K562 (cell line): ENCODE measurements around the gene CTNNBL1. TPM values are rescaled to one million over a fixed set of nuclear protein-coding genes. Genes with fewer than 3 reads are reported as not detected.

Source experiments
- ATAC-seq: fragments of 200-7000 bp; cut with Tn5 transposase; 3 replicates; pipeline ENCODE4 v1.9.1; 2020; ENCODE audit warnings: moderate library complexity
- BruUV-seq: library from RNA; stranded (reverse); fragments of 400-500 nt; replicated peaks from 2 replicates; lab custom pipeline; 2021; lab: Mats Ljungman, UMichigan
- CTCF ChIA-PET: fragments of 300-600 bp; formaldehyde crosslinking; extraction: SDS; loops from one replicate; lab custom pipeline; 2021; ENCODE audit warnings: low intra/inter-chr PET ratio; lab: Yijun Ruan, JAX
- POLR2A ChIA-PET: fragments of 300-600, 350-650 bp; sonication (Branson Sonifier 250); formaldehyde crosslinking; extraction: SDS; loops from one replicate; lab custom pipeline; 2021; ENCODE audit warnings: antibody characterized with exemption, inconsistent platforms; lab: Yijun Ruan, JAX
- DNase-seq, 4 experiments: peaks; one replicate each; pipeline versions ENCODE4 v3.0.0 to v3.0.0-alpha.2; 2011 to 2018; ENCODE audit warnings: low spot score in 3 of 4, mixed read lengths in 3 of 4; ENCODE audit errors: extremely low read depth in 1 of 4
- FAIRE-seq: peaks from 2 replicates; lab custom pipeline; 2011; peaks lifted over from hg19 to GRCh38; lab: Jason Lieb, UNC
- H2AFZ ChIP-seq: 2 replicates; pipeline ENCODE4 v1.6.0; 2011; ENCODE audit warnings: low read depth, low read length, control low read depth, inconsistent platforms
- H3K27ac ChIP-seq: fragments of 200-600 bp; 3 replicates; pipeline ENCODE4 v1.8.0; 2011; ENCODE audit warnings: low read depth, mild to moderate bottlenecking, control low read depth, inconsistent platforms, low read length, moderate library complexity, mixed read lengths; ENCODE audit errors: extremely low read depth
- H3K27me3 ChIP-seq, 2 experiments: fragments of 300-600 bp in 1 of 2; 2 replicates in 1 of 2; 3 replicates in 1 of 2; pipeline versions ENCODE4 v1.6.0 to v1.8.0; 2011; ENCODE audit warnings: inconsistent platforms in 2 of 2, low read length in 2 of 2, mild to moderate bottlenecking in 1 of 2, mixed read lengths in 1 of 2, moderate library complexity in 1 of 2; ENCODE audit not compliant: control insufficient read depth in 2 of 2, insufficient read depth in 2 of 2
- H3K36me3 ChIP-seq: fragments of 300-600 bp; 3 replicates; pipeline ENCODE4 v1.8.0; 2011; ENCODE audit warnings: mild to moderate bottlenecking, low read length, inconsistent platforms; ENCODE audit not compliant: control insufficient read depth, insufficient read depth
- H3K4me1 ChIP-seq, 2 experiments: fragments of 200-600 bp in 1 of 2; replicated peaks in 1 of 2; 2 replicates in 1 of 2; 3 replicates in 1 of 2; pipeline versions ENCODE4 v1.5.1 to v1.8.0; 2011; ENCODE audit warnings: inconsistent platforms in 2 of 2, low read length in 2 of 2, mild to moderate bottlenecking in 1 of 2, mixed read lengths in 1 of 2, moderate library complexity in 1 of 2; ENCODE audit not compliant: control insufficient read depth in 2 of 2, insufficient read depth in 2 of 2
- H3K4me2 ChIP-seq: 2 replicates; pipeline ENCODE4 v1.6.1; 2011; ENCODE audit warnings: low read length, control low read depth, inconsistent platforms, mixed read lengths; ENCODE audit not compliant: insufficient read depth
- H3K4me3 ChIP-seq: fragments of 200-600 bp; sonication (generic), shearing (Covaris generic); 2 replicates; pipeline ENCODE4 v1.5.1; 2016; ENCODE audit warnings: control low read depth, inconsistent platforms
- H3K79me2 ChIP-seq: fragments of 200-600 bp; 3 replicates; pipeline ENCODE4 v1.8.0; 2011; ENCODE audit warnings: low read length, inconsistent platforms; ENCODE audit not compliant: control insufficient read depth, insufficient read depth
- H3K9ac ChIP-seq, 2 experiments: 2 replicates each; pipeline versions ENCODE4 v1.6.0 to v1.6.1; 2011; ENCODE audit warnings: low read depth in 2 of 2, low read length in 2 of 2, control low read depth in 1 of 2, inconsistent platforms in 1 of 2, mild to moderate bottlenecking in 1 of 2, mixed read lengths in 1 of 2; ENCODE audit not compliant: insufficient read depth in 1 of 2
- H3K9me1 ChIP-seq: one replicate; pipeline ENCODE4 v1.6.0; 2011; ENCODE audit warnings: inconsistent platforms, mild to moderate bottlenecking, low read length, moderate library complexity; ENCODE audit not compliant: control insufficient read depth, insufficient read depth
- H3K9me3 ChIP-seq: replicated peaks from 2 replicates; pipeline ENCODE4 v1.5.1; 2011; ENCODE audit warnings: low read depth, low read length, inconsistent platforms; ENCODE audit not compliant: control insufficient read depth, insufficient read depth
- H4K20me1 ChIP-seq: replicated peaks from 2 replicates; pipeline ENCODE4 v1.6.1; 2011; ENCODE audit warnings: low read length, inconsistent platforms, mixed read lengths; ENCODE audit not compliant: control insufficient read depth, insufficient read depth
- E2F1 ChIP-seq: sonication (generic); formaldehyde crosslinking; IDR thresholded peaks from 2 replicates; pipeline ENCODE4 v1.8.1; 2023; ENCODE audit warnings: mild to moderate bottlenecking, missing genetic modification reagents, moderate library complexity
- ETV5 ChIP-seq: sonication (generic); formaldehyde crosslinking; IDR thresholded peaks from 2 replicates; pipeline ENCODE4 v1.4.0; 2020; ENCODE audit warnings: low read depth, mild to moderate bottlenecking, missing genetic modification reagents
- FOXM1 ChIP-seq, 2 experiments: fragments of 450-650 bp in 1 of 2; sonication (generic) in 1 of 2; formaldehyde crosslinking in 1 of 2; IDR thresholded peaks; 2 replicates each; pipeline versions ENCODE4 v1.6.1 to v1.9.0; 2017 to 2022; ENCODE audit warnings: low read depth in 2 of 2, mild to moderate bottlenecking in 2 of 2, missing genetic modification reagents in 1 of 2, moderate library complexity in 1 of 2
- KLF13 ChIP-seq: fragments of 450-650 bp; IDR thresholded peaks from 2 replicates; pipeline ENCODE4 v1.6.1; 2016; ENCODE audit warnings: missing genetic modification characterization, low read depth, mild to moderate bottlenecking, missing compliant biosample characterization, moderate library complexity, borderline replicate concordance
- ZEB2 ChIP-seq: fragments of 450-650 bp; IDR thresholded peaks from 2 replicates; pipeline ENCODE4 v1.6.1; 2016
- ZNF143 ChIP-seq: sonication (generic); formaldehyde crosslinking; IDR thresholded peaks from 2 replicates; pipeline ENCODE4 v1.9.0; 2022; ENCODE audit warnings: mild to moderate bottlenecking, missing genetic modification reagents
- in situ Hi-C: fragments of 300-500 bp; cut with MboI; formaldehyde crosslinking; loops from 4 replicates; pipeline ENCODE4 v1.15.0; 2018; ENCODE audit warnings: inconsistent platforms, mixed read lengths
- intact Hi-C: fragments of 100-400 bp; cut with micrococcal nuclease; formaldehyde crosslinking; loops from 2 replicates; pipeline ENCODE4 v1.14.2; 2022
- polyA plus RNA-seq, 8 experiments: library from polyadenylated mRNA; depleted of rRNA in 4 of 8; stranded (reverse) in 5 of 8; unstranded in 3 of 8; fragments of >200 nt; fragmentation: Nextera tagmentation in 2 of 8; fragmentation: Illumina TruSeq in 1 of 8; extraction: Ambion mirVana in 2 of 8; extraction: Trizol in 1 of 8; gene quantifications; 2 replicates each; pipeline versions ENCODE4 v1.2.1 to v1.2.3, GENCODE V29; 2011 to 2014; ENCODE audit warnings: inconsistent platforms in 1 of 8, missing spikeins in 1 of 8
- total RNA-seq, 7 experiments: library from RNA; depleted of rRNA in 6 of 7; stranded (reverse); fragments of >200 nt in 6 of 7; fragmentation: Illumina TruSeq in 2 of 7; extraction: Trizol in 2 of 7; gene quantifications; 2 replicates each; pipeline versions ENCODE4 v1.2.1 to v1.2.3, GENCODE V29; 2011 to 2021; ENCODE audit warnings: low replicate concordance in 1 of 7

CTNNBL1 gene
- total and polyA plus RNA-seq, 9 of the 15 experiments (the other 6 are each of a cell fraction or from before 2014, with no cell fraction given), result 32.4 to 85.6 (median 43.6) TPM

- TF ChIP-seq E2F1 (CRISPR knock-in tag), result no peak
- TF ChIP-seq, all 486 proteins: peak for 0
Observed at GRCh38 chr20:37816726-37817125, 122.9 kb downstream of the CTNNBL1 start (continued).

- no peak for ATAC-seq
- no peak for DNase-seq
- TF ChIP-seq ZEB2 (no peak), FOXM1 (IDR thresholded peaks at IDR 0.05; ENCODE audit: low read depth) (no peak), FOXM1 (CRISPR knock-in tag; IDR thresholded peaks at IDR 0.05; ENCODE audit: low read depth) (no peak), KLF13 (tag) (no peak), ZNF143 (CRISPR knock-in tag) (no peak), ETV5 (CRISPR knock-in tag) (no peak)
- no TSS peak for BruUV-seq
- ChIA-PET CTCF (no interaction called here), POLR2A (interaction anchor here (1.5 kb wide), 1 partner anchor 9 kb away, joined by 3 read pairs; no protein-coding TSS in a partner anchor)
- no peak for FAIRE-seq
- Histone ChIP-seq H3K79me2 (no peaks in the 10 kb centered on the region), H3K9me3 (no peaks in the 10 kb centered on the region), H2AFZ (no peak overlapping the region), H4K20me1 (no peaks in the 10 kb centered on the region), H3K4me3 (no peak overlapping the region), H3K4me1 (no peaks in the 10 kb centered on the region), H3K9me1 (no peaks in the 10 kb centered on the region), H3K27ac (no peak overlapping the region), H3K4me2 (no peak overlapping the region), H3K9ac (no peak overlapping the region), H3K36me3 (peaks cover 3% of the 10 kb centered on the region; the same call in 1 of the 3 replicates), H3K27me3 (no peaks in the 10 kb centered on the region)
- intact Hi-C loops (no loop called here), in situ Hi-C loops (no loop called here)
Observed at GRCh38 chr20:37821696-37822095, 127.9 kb downstream of the CTNNBL1 start.
